ENCODE measurements around the gene SV2B. TPM values are rescaled to one million over a fixed set of nuclear protein-coding genes. Genes with fewer than 3 reads are reported as not detected.

The SV2B gene
- total RNA-seq: under 0.01 and 0.12 TPM in 2 replicates

DNA sequence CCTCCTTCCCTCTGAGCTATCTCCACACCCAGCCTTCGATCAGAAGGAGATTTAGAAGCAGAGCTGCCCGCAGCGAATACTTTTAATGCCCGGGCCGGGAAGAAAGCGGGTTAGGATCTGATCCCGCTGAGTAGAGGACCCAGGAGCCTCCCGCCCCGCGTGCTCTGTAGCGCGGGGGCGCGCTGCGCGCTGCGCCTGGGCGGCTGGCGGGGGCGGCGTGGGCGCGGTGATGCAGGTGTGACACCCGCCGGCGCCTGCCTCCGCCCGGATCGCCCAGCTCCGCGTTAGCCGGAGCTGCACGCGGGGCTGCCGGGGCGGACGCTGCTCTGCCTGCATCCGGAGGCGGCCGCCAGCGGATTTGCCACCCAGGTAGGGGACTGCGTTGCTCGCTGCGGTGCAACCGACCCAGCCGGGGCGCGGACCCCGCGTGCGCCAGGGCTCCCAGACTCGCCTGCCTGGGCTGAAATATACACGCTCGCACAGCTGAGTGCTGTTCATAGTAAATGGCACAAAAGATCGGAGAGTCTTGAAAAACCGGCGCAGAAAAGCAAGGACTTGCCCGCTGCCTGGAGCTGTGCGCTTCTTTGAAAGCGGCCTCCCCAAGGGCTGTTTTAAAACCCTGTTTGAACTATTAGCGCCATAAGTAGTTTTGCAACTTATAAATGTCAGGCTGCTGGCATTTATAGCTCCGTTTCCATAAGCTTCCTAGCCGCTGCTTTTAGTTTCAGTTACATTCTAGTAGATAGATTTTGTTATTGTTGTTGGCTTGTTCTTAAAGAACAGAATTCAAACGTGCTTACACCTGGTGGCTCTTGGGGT lies at the start of gene SV2B:
SV2B (plus strand) TSS at position 263 of the 819 bp plus-strand sequence. CDS start 126,007 bp downstream, outside the sequence.

Other genes with a start within 250 kb of the SV2B start
- 38.5 and 44.5 TPM in 2 replicates for gene FURIN, start 231.7 kb upstream of the SV2B start, total RNA-seq
- gene FES, start 215.8 kb upstream of the SV2B start, total RNA-seq: 33.5 and 38.1 TPM in 2 replicates
- gene MAN2A2, start 197.0 kb upstream of the SV2B start, total RNA-seq: 13.6 and 15.5 TPM in 2 replicates
- gene HDDC3, start 167.7 kb upstream of the SV2B start, total RNA-seq: 18.2 and 20.5 TPM in 2 replicates
- 106 and 115 TPM in 2 replicates for gene UNC45A, start 165.0 kb upstream of the SV2B start, total RNA-seq
- 18.3 and 19.1 TPM in 2 replicates for gene RCCD1, start 145.4 kb upstream of the SV2B start, total RNA-seq
- 106 and 489 TPM in 2 replicates for gene PRC1, start 105.7 kb upstream of the SV2B start, total RNA-seq
- 13.5 and 14.6 TPM in 2 replicates for gene VPS33B, start 77.7 kb upstream of the SV2B start, total RNA-seq